Measurements from ENCODE around the gene CST4.
"Not testable (repeated sequence)": the region's sequence is repeated elsewhere in the genome, so short reads cannot be mapped to it uniquely, and the experiment has no call there.

The CST4 gene

GRCh38 chr20:23686046-23686750, 2.6 kb downstream of the CST4 start:
- no peak for DNase-seq

GRCh38 chr20:23685529-23685896, 3.3 kb downstream of the CST4 start:
- DNase-seq: not testable (repeated sequence)

GRCh38 chr20:23684261-23684660, 4.6 kb downstream of the CST4 start:
- DNase-seq: no peak

GRCh38 chr20:23683807-23684206, 5.0 kb downstream of the CST4 start:
- no peak for DNase-seq

GRCh38 chr20:23683281-23683680, 5.6 kb downstream of the CST4 start:
- DNase-seq: no peak

GRCh38 chr20:23680146-23680545, 8.7 kb downstream of the CST4 start:
- DNase-seq: no peak

- no peak for DNase-seq
Measured at GRCh38 chr20:23679133-23680092, 9.4 kb downstream of the CST4 start.

- no peak for DNase-seq
Measured at GRCh38 chr20:23673209-23673608, 15.6 kb downstream of the CST4 start.

GRCh38 chr20:23672158-23672557, 16.7 kb downstream of the CST4 start:
- no peak for DNase-seq

GRCh38 chr20:23671479-23671878, 17.4 kb downstream of the CST4 start:
- DNase-seq: no peak

- DNase-seq: no peak
Measured at GRCh38 chr20:23670361-23670760, 18.5 kb downstream of the CST4 start.

GRCh38 chr20:23669866-23670265, 19.0 kb downstream of the CST4 start:
- no peak for DNase-seq

GRCh38 chr20:23669327-23669726, 19.5 kb downstream of the CST4 start:
- DNase-seq: no peak

- DNase-seq: no peak
Measured at GRCh38 chr20:23668477-23668951, 20.3 kb downstream of the CST4 start.

GRCh38 chr20:23667666-23668065, 21.2 kb downstream of the CST4 start:
- DNase-seq: no peak

- DNase-seq: no peak
Measured at GRCh38 chr20:23666698-23667097, 22.1 kb downstream of the CST4 start.

- no peak for DNase-seq
Measured at GRCh38 chr20:23666189-23666588, 22.6 kb downstream of the CST4 start.

GRCh38 chr20:23664954-23665353, 23.9 kb downstream of the CST4 start:
- no peak for DNase-seq

- not testable (repeated sequence) for DNase-seq
Measured at GRCh38 chr20:23664046-23664445, 24.8 kb downstream of the CST4 start.

- DNase-seq: no peak
Measured at GRCh38 chr20:23663180-23663579, 25.7 kb downstream of the CST4 start.

GRCh38 chr20:23662276-23662870, 26.5 kb downstream of the CST4 start:
- no peak for DNase-seq

GRCh38 chr20:23661002-23661429, 27.8 kb downstream of the CST4 start:
- DNase-seq: no peak

- no peak for DNase-seq
Measured at GRCh38 chr20:23659989-23660837, 28.6 kb downstream of the CST4 start.

Data from GF-D8 (cell line).